Activated T-helper 17 cell treated with anti-CD3 and anti-CD28 coated beads, Interleukin-2, amount 50 U/mL, for 72 hours (primary cell): ENCODE measurements around the gene EGR2. TPM values are rescaled to one million over a fixed set of nuclear protein-coding genes. Genes with fewer than 3 reads are reported as not detected.

Source experiments
- ATAC-seq: fragments of 150-1000 bp; cut with Tn5 transposase; replicated peaks from 2 replicates; pipeline ENCODE4 v1.10.0; 2021; ENCODE audit warnings: mild to moderate bottlenecking, moderate library complexity
- H3K27ac Mint-ChIP-seq: one replicate; pipeline ENCODE4 v1.8.0; 2022; ENCODE audit warnings: mixed read lengths
- H3K27me3 Mint-ChIP-seq: one replicate; pipeline ENCODE4 v1.8.0; 2022; ENCODE audit warnings: mixed read lengths
- H3K36me3 Mint-ChIP-seq: one replicate; pipeline ENCODE4 v1.8.0; 2022; ENCODE audit warnings: low read depth, mild to moderate bottlenecking, mixed read lengths
- H3K4me1 Mint-ChIP-seq: one replicate; pipeline ENCODE4 v1.8.0; 2022; ENCODE audit warnings: mixed read lengths
- H3K4me3 Mint-ChIP-seq: one replicate; pipeline ENCODE4 v1.8.0; 2022; ENCODE audit warnings: mild to moderate bottlenecking, mixed read lengths
- H3K9me3 Mint-ChIP-seq: one replicate; pipeline ENCODE4 v1.8.0; 2022; ENCODE audit warnings: mixed read lengths
- total RNA-seq, 2 donors: library from RNA; stranded (reverse); gene quantifications; one replicate each; pipeline ENCODE4 v1.2.3, GENCODE V29; 2022

Gene EGR2
- total RNA-seq, 2 donors from 2014 or later: 5.5 to 94.4 TPM

GRCh38 chr10:62813453-62813852 lies 2.7 kb downstream of the EGR2 start:
- peaks cover 41% of the 10 kb centered on the region for H3K4me1 Mint-ChIP-seq
- peaks cover 91% of the 10 kb centered on the region for H3K36me3 Mint-ChIP-seq
- peak overlapping the region; percentile 93 for H3K4me3 Mint-ChIP-seq
- no peak for ATAC-seq
- H3K9me3 Mint-ChIP-seq: no peaks in the 10 kb centered on the region
- H3K27me3 Mint-ChIP-seq: no peaks in the 10 kb centered on the region
- H3K27ac Mint-ChIP-seq: peak overlapping the region; percentile 95

GRCh38 chr10:62812672-62813439 lies 3.3 kb downstream of the EGR2 start:
- ATAC-seq: no peak
- H3K27ac Mint-ChIP-seq: peak overlapping the region; percentile 95
- no peaks in the 10 kb centered on the region for H3K27me3 Mint-ChIP-seq

GRCh38 chr10:62811159-62811875 lies 4.8 kb downstream of the EGR2 start:
- H3K27me3 Mint-ChIP-seq: no peaks in the 10 kb centered on the region
- no peaks in the 10 kb centered on the region for H3K9me3 Mint-ChIP-seq
- H3K36me3 Mint-ChIP-seq: peaks cover 97% of the 10 kb centered on the region
- H3K27ac Mint-ChIP-seq: peak overlapping the region; percentile 95
- peak overlapping the region; percentile 93 for H3K4me3 Mint-ChIP-seq
- peaks cover 60% of the 10 kb centered on the region for H3K4me1 Mint-ChIP-seq
- ATAC-seq: peak; percentile 75

More at GRCh38 chr10:62812672-62813439, 3.3 kb downstream of the EGR2 start:
- Mint-ChIP-seq H3K4me3 (peak overlapping the region; percentile 93), H3K36me3 (peaks cover 97% of the 10 kb centered on the region), H3K9me3 (no peaks in the 10 kb centered on the region), H3K4me1 (peaks cover 46% of the 10 kb centered on the region)

- Mint-ChIP-seq H3K4me1 (peaks cover 63% of the 10 kb centered on the region), H3K27me3 (no peaks in the 10 kb centered on the region), H3K27ac (peak overlapping the region; percentile 95), H3K9me3 (no peaks in the 10 kb centered on the region), H3K4me3 (peak overlapping the region; percentile 93), H3K36me3 (peaks cover 96% of the 10 kb centered on the region)
- ATAC-seq: no peak
These were observed 5.8 kb downstream of the EGR2 start for GRCh38 chr10:62810156-62810902.

GRCh38 chr10:62806251-62806650 lies 9.9 kb downstream of the EGR2 start:
- no peaks in the 10 kb centered on the region for H3K27me3 Mint-ChIP-seq
- no peaks in the 10 kb centered on the region for H3K9me3 Mint-ChIP-seq
- peaks cover 65% of the 10 kb centered on the region for H3K36me3 Mint-ChIP-seq
- H3K4me3 Mint-ChIP-seq: peak overlapping the region; percentile 94
- peak overlapping the region; percentile 100 for H3K27ac Mint-ChIP-seq
- H3K4me1 Mint-ChIP-seq: peaks cover 34% of the 10 kb centered on the region
- ATAC-seq: no peak

GRCh38 chr10:62805231-62806099 lies 10.7 kb downstream of the EGR2 start:
- no peaks in the 10 kb centered on the region for H3K27me3 Mint-ChIP-seq
- H3K27ac Mint-ChIP-seq: peak overlapping the region; percentile 100
- H3K4me3 Mint-ChIP-seq: peak overlapping the region; percentile 94
- no peaks in the 10 kb centered on the region for H3K9me3 Mint-ChIP-seq
- H3K36me3 Mint-ChIP-seq: peaks cover 58% of the 10 kb centered on the region
- peaks cover 27% of the 10 kb centered on the region for H3K4me1 Mint-ChIP-seq
- peak; percentile 20 for ATAC-seq

- H3K27ac Mint-ChIP-seq: peak within 1 kb of the TSS; percentile 100
- H3K9me3 Mint-ChIP-seq: no peaks in the 10 kb centered on the region
- ATAC-seq: peak; percentile 87
- no peaks in the 10 kb centered on the region for H3K27me3 Mint-ChIP-seq
- peak within 1 kb of the TSS; percentile 94 for H3K4me3 Mint-ChIP-seq
- peaks cover 26% of the 10 kb centered on the region for H3K4me1 Mint-ChIP-seq
- H3K36me3 Mint-ChIP-seq: peaks cover 49% of the 10 kb centered on the region
These were observed 11.6 kb downstream of the EGR2 start, which contains the start of gene ADO for GRCh38 chr10:62804356-62805230. Gene ADO (plus strand): TSS chr10:62804720. CDS start chr10:62805060, 340 bp downstream.

GRCh38 chr10:62803724-62804355 lies 12.3 kb downstream of the EGR2 start:
- H3K27me3 Mint-ChIP-seq: no peaks in the 10 kb centered on the region
- ATAC-seq: no peak
- H3K36me3 Mint-ChIP-seq: peaks cover 44% of the 10 kb centered on the region

GRCh38 chr10:62801871-62802270 lies 14.3 kb downstream of the EGR2 start:
- ATAC-seq: no peak
- Mint-ChIP-seq H3K27ac (no peak overlapping the region), H3K36me3 (peaks cover 25% of the 10 kb centered on the region), H3K9me3 (no peaks in the 10 kb centered on the region), H3K4me1 (peaks cover 8% of the 10 kb centered on the region), H3K4me3 (no peak overlapping the region), H3K27me3 (peaks cover under 1% of the 10 kb centered on the region)

More at GRCh38 chr10:62803724-62804355, 12.3 kb downstream of the EGR2 start:
- Mint-ChIP-seq H3K4me1 (peaks cover 25% of the 10 kb centered on the region), H3K4me3 (peak overlapping the region; percentile 94), H3K9me3 (no peaks in the 10 kb centered on the region), H3K27ac (peak overlapping the region; percentile 100)

GRCh38 chr10:62796896-62797295 lies 19.3 kb downstream of the EGR2 start:
- H3K4me3 Mint-ChIP-seq: no peak overlapping the region
- ATAC-seq: no peak
- no peaks in the 10 kb centered on the region for H3K9me3 Mint-ChIP-seq
- H3K4me1 Mint-ChIP-seq: no peaks in the 10 kb centered on the region
- peaks cover 6% of the 10 kb centered on the region for H3K27me3 Mint-ChIP-seq
- H3K36me3 Mint-ChIP-seq: no peaks in the 10 kb centered on the region
- no peak overlapping the region for H3K27ac Mint-ChIP-seq

- ATAC-seq: no peak
- no peaks in the 10 kb centered on the region for H3K9me3 Mint-ChIP-seq
- H3K4me3 Mint-ChIP-seq: no peak overlapping the region
- H3K36me3 Mint-ChIP-seq: no peaks in the 10 kb centered on the region
- H3K27ac Mint-ChIP-seq: no peak overlapping the region
- H3K4me1 Mint-ChIP-seq: no peaks in the 10 kb centered on the region
- peaks cover 6% of the 10 kb centered on the region for H3K27me3 Mint-ChIP-seq
These were observed 20.4 kb downstream of the EGR2 start for GRCh38 chr10:62795762-62796161.

GRCh38 chr10:62795100-62795499 lies 21.1 kb downstream of the EGR2 start:
- H3K36me3 Mint-ChIP-seq: no peaks in the 10 kb centered on the region
- ATAC-seq: no peak
- no peak overlapping the region for H3K27ac Mint-ChIP-seq
- no peaks in the 10 kb centered on the region for H3K9me3 Mint-ChIP-seq
- H3K4me3 Mint-ChIP-seq: no peak overlapping the region
- peaks cover 6% of the 10 kb centered on the region for H3K27me3 Mint-ChIP-seq
- no peaks in the 10 kb centered on the region for H3K4me1 Mint-ChIP-seq
